Measurements from ENCODE around the gene LRP2. TPM values are rescaled to one million over a fixed set of nuclear protein-coding genes. Genes with fewer than 3 reads are reported as not detected.

Gene LRP2
- total and polyA plus RNA-seq, 2 of the 8 experiments (the other 6 are each of a cell fraction or from before 2014, with no cell fraction given) = 2.0 to 2.9 TPM

DNA sequence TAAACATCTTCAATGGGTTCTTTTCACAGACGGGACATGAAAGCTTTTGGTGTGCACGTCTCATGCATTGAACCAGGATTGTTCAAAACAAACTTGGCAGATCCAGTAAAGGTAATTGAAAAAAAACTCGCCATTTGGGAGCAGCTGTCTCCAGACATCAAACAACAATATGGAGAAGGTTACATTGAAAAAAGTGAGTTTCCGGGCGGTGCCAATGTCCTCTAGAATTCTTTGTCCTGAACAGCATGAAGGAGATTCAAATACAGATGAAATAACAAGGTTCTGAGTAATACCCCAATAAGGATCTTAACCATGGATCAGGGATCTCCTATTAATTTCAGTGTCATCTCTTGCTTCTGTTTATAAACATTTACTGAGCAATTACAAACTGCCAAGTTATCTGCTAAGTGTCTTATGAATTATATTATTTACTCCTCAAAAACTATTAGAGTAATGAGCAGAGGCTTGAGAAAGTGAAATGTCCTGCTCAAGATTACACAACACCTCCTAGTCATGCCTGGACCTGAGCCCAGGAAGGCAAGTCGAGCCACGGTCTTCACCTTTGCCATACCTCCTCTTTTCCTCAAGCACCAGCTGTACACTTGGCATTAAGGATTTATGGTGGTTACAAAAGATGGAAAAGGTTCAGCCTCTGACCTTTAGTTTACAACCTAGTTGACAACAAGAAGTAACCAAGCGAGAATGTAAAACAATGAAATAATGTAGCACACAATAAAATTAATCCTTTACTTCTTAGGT lies 270.4 kb downstream of the LRP2 start (continued):
- TF ChIP-seq, protein P1, sequence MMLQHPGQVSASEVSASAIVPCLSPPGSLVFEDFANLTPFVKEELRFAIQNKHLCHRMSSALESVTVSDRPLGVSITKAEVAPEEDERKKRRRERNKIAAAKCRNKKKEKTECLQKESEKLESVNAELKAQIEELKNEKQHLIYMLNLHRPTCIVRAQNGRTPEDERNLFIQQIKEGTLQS (IDR thresholded peaks at IDR 0.05; ENCODE audit: insufficient read depth, low read depth, low read length) = no peak
- no peak for TF ChIP-seq SIX5 (IDR thresholded peaks at IDR 0.05; ENCODE audit: low read depth, low read length)
- no peak for TF ChIP-seq BCL11A (IDR thresholded peaks at IDR 0.05; ENCODE audit: low read depth in 2 of 2, low read length in 2 of 2)
- TF ChIP-seq TBP (IDR thresholded peaks at IDR 0.05; ENCODE audit: low read depth, low read length) = no peak
- TF ChIP-seq HDAC2 (IDR thresholded peaks at IDR 0.05; ENCODE audit: borderline replicate concordance in 1 of 2, low read depth in 2 of 2, low read length in 2 of 2) = no peak
- no peak for TF ChIP-seq ZNF274 (IDR thresholded peaks at IDR 0.05; ENCODE audit: borderline replicate concordance, extremely low read depth, low read length)
- no peak for TF ChIP-seq POLR2A (IDR thresholded peaks at IDR 0.05; ENCODE audit: control extremely low read depth in 1 of 2, low read depth in 2 of 2, low read length in 2 of 2)

All from H1 (cell line).